Mesendoderm (in vitro differentiated cells): ENCODE data around the gene SLTM.

Experiments used
- DNase-seq: peaks from one replicate; pipeline ENCODE4 v3.0.0; 2013
- H2AK5ac ChIP-seq: 2 replicates; pipeline ENCODE4 v1.6.1; 2013; ENCODE audit warnings: low read length, inconsistent platforms
- H2BK120ac ChIP-seq: 2 replicates; pipeline ENCODE4 v1.6.1; 2013; ENCODE audit warnings: low read depth, mild to moderate bottlenecking, low read length, moderate library complexity, mixed read lengths
- H2BK15ac ChIP-seq: replicated peaks from 2 replicates; pipeline ENCODE4 v1.6.1; 2013; ENCODE audit warnings: low read depth, mild to moderate bottlenecking, moderate library complexity
- H2BK5ac ChIP-seq: 2 replicates; pipeline ENCODE4 v1.6.1; 2013; ENCODE audit warnings: low read length, inconsistent platforms
- H3K18ac ChIP-seq: 2 replicates; pipeline ENCODE4 v1.6.1; 2013; ENCODE audit warnings: mild to moderate bottlenecking, low read length, mixed read lengths
- H3K23ac ChIP-seq: one replicate; pipeline ENCODE4 v1.6.1; 2013; ENCODE audit warnings: low read length
- H3K27ac ChIP-seq: 2 replicates; pipeline ENCODE4 v1.5.1; 2013; ENCODE audit warnings: low read depth, mild to moderate bottlenecking, inconsistent platforms, low read length, moderate library complexity
- H3K27me3 ChIP-seq: 2 replicates; pipeline ENCODE4 v1.6.1; 2013; ENCODE audit warnings: low read length, control low read depth, mild to moderate bottlenecking, inconsistent platforms; ENCODE audit not compliant: insufficient read depth, poor library complexity
- H3K36me3 ChIP-seq: 2 replicates; pipeline ENCODE4 v1.6.1; 2013; ENCODE audit warnings: low read length, inconsistent platforms; ENCODE audit not compliant: control insufficient read depth, insufficient read depth
- H3K4ac ChIP-seq: one replicate; pipeline ENCODE4 v1.6.1; 2013; ENCODE audit warnings: low read depth, mild to moderate bottlenecking, low read length, moderate library complexity
- H3K4me1 ChIP-seq: 2 replicates; pipeline ENCODE4 v1.6.1; 2013; ENCODE audit warnings: low read depth, low read length, inconsistent platforms; ENCODE audit not compliant: control insufficient read depth
- H3K4me2 ChIP-seq: 2 replicates; pipeline ENCODE4 v1.6.1; 2013; ENCODE audit warnings: low read length
- H3K4me3 ChIP-seq: 2 replicates; pipeline ENCODE4 v1.5.1; 2013; ENCODE audit warnings: mild to moderate bottlenecking, low read length
- H3K56ac ChIP-seq: one replicate; pipeline ENCODE4 v1.6.1; 2013; ENCODE audit warnings: low read length
- H3K79me1 ChIP-seq: 2 replicates; pipeline ENCODE4 v1.6.1; 2013; ENCODE audit warnings: low read length, inconsistent platforms
- H3K79me2 ChIP-seq: 2 replicates; pipeline ENCODE4 v1.6.1; 2013; ENCODE audit warnings: mild to moderate bottlenecking, low read length; ENCODE audit not compliant: control insufficient read depth, insufficient read depth
- H3K9ac ChIP-seq: 2 replicates; pipeline ENCODE4 v1.6.1; 2013; ENCODE audit warnings: low read length, inconsistent platforms
- H4K5ac ChIP-seq: one replicate; pipeline ENCODE4 v1.6.1; 2013; ENCODE audit warnings: low read length
- H4K8ac ChIP-seq: one replicate; pipeline ENCODE4 v1.6.1; 2013; ENCODE audit warnings: low read depth, mild to moderate bottlenecking, control low read depth, low read length, moderate library complexity
- WGBS: extraction: QIAGEN DNeasy Blood & Tissue Kit; methylation state at CpG from one replicate; pipeline ENCODE4 v1.1.7; 2013; ENCODE audit warnings: low lambda C conversion rate, missing lambda C conversion rate; ENCODE audit not compliant: insufficient coverage; ENCODE audit errors: extremely low coverage; 5-methylcytosine and 5-hydroxymethylcytosine counted together

SLTM gene

GRCh38 chr15:58873267-58873666 lies 60.2 kb downstream of the SLTM start:
- Histone ChIP-seq H3K4me3 (no peak overlapping the region), H2BK5ac (no peak overlapping the region), H3K23ac (no peak overlapping the region), H3K79me1 (no peaks in the 10 kb centered on the region), H3K36me3 (no peaks in the 10 kb centered on the region), H4K5ac (no peak overlapping the region), H3K9ac (no peak overlapping the region), H3K27me3 (no peaks in the 10 kb centered on the region), H3K27ac (no peak overlapping the region), H3K4me2 (no peak overlapping the region), H3K79me2 (no peaks in the 10 kb centered on the region), H4K8ac (no peak overlapping the region), H3K4ac (no peak overlapping the region), H3K4me1 (no peaks in the 10 kb centered on the region), H3K56ac (no peak overlapping the region), H2AK5ac (no peak overlapping the region), H2BK120ac (no peak overlapping the region), H3K18ac (no peak overlapping the region), H2BK15ac (no peak overlapping the region)
- WGBS, result no CpG with 5 or more reads among the region's 1 CpG
- no peak for DNase-seq

GRCh38 chr15:58870451-58870850 lies 63.0 kb downstream of the SLTM start:
- H3K56ac ChIP-seq, result no peak overlapping the region
- no peaks in the 10 kb centered on the region for H3K79me1 ChIP-seq
- no peak overlapping the region for H3K4me3 ChIP-seq
- H2BK5ac ChIP-seq, result no peak overlapping the region
- H2BK120ac ChIP-seq, result no peak overlapping the region
- no peak overlapping the region for H2BK15ac ChIP-seq
- H3K79me2 ChIP-seq, result no peaks in the 10 kb centered on the region
- no peaks in the 10 kb centered on the region for H3K36me3 ChIP-seq
- no peak overlapping the region for H4K8ac ChIP-seq
- H3K18ac ChIP-seq, result no peak overlapping the region
- no peak overlapping the region for H3K23ac ChIP-seq
- H3K4me1 ChIP-seq, result no peaks in the 10 kb centered on the region
- DNase-seq, result no peak
- H3K4me2 ChIP-seq, result no peak overlapping the region
- no peak overlapping the region for H3K4ac ChIP-seq
- no peak overlapping the region for H2AK5ac ChIP-seq
- H3K27me3 ChIP-seq, result no peaks in the 10 kb centered on the region
- no peak overlapping the region for H3K9ac ChIP-seq
- no CpG with 5 or more reads among the region's 4 CpGs for WGBS
- no peak overlapping the region for H3K27ac ChIP-seq
- H4K5ac ChIP-seq, result no peak overlapping the region

DNA sequence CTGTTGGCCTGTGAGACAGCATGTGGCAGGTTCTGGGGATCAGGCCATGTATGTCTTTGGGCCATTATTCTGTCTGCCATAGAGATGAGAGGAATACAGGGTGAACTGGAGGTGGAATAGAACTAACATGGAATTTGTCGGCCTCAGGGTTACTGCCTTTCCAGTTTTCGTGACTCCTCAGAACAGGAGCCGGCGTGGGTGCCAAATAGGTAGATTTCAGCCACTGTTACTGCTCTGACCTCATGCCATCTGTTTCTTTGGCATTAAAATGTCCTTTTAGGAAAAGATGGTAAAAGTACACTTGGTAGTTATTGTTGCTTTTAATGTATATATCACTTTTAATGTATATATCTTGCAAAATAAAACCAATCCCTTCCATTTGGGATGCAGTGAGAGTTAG lies 65.6 kb downstream of the SLTM start:
- H3K9ac ChIP-seq, result no peak overlapping the region
- no peak overlapping the region for H3K4ac ChIP-seq
- H3K4me2 ChIP-seq, result no peak overlapping the region
- no peaks in the 10 kb centered on the region for H3K4me1 ChIP-seq
- WGBS, result no CpG with 5 or more reads among the region's 4 CpGs
- H3K27ac ChIP-seq, result no peak overlapping the region
- no peak overlapping the region for H2BK120ac ChIP-seq
- no peak overlapping the region for H3K18ac ChIP-seq
- no peak overlapping the region for H2AK5ac ChIP-seq
- H2BK5ac ChIP-seq, result no peak overlapping the region
- H3K79me2 ChIP-seq, result no peaks in the 10 kb centered on the region
- no peaks in the 10 kb centered on the region for H3K36me3 ChIP-seq
- no peak for DNase-seq
- no peak overlapping the region for H4K5ac ChIP-seq
- H3K56ac ChIP-seq, result no peak overlapping the region
- no peak overlapping the region for H3K23ac ChIP-seq
- no peak overlapping the region for H4K8ac ChIP-seq
- no peak overlapping the region for H2BK15ac ChIP-seq
- no peaks in the 10 kb centered on the region for H3K27me3 ChIP-seq
- H3K4me3 ChIP-seq, result no peak overlapping the region
- H3K79me1 ChIP-seq, result no peaks in the 10 kb centered on the region

GRCh38 chr15:58865425-58865880 lies 68.0 kb downstream of the SLTM start:
- Histone ChIP-seq H3K79me1 (no peaks in the 10 kb centered on the region), H3K23ac (peak overlapping the region; percentile 15), H4K8ac (peak overlapping the region; percentile 91), H2BK15ac (no peak overlapping the region), H3K18ac (no peak overlapping the region), H3K4me2 (peak overlapping the region; percentile 26), H3K36me3 (no peaks in the 10 kb centered on the region), H3K56ac (peak overlapping the region; percentile 73), H3K4ac (no peak overlapping the region), H4K5ac (no peak overlapping the region), H3K4me3 (no peak overlapping the region), H3K27ac (no peak overlapping the region), H2AK5ac (no peak overlapping the region), H2BK120ac (no peak overlapping the region), H3K27me3 (no peaks in the 10 kb centered on the region), H3K79me2 (no peaks in the 10 kb centered on the region), H2BK5ac (no peak overlapping the region), H3K4me1 (no peaks in the 10 kb centered on the region), H3K9ac (peak overlapping the region; percentile 61)
- WGBS, result no CpG with 5 or more reads among the region's 15 CpGs
- peak; percentile 43 for DNase-seq

- H2BK5ac ChIP-seq, result no peak overlapping the region
- H3K56ac ChIP-seq, result peak overlapping the region; percentile 73
- H3K9ac ChIP-seq, result peak overlapping the region; percentile 61
- WGBS, result no CpG with 5 or more reads among the region's 54 CpGs
- no peak overlapping the region for H2AK5ac ChIP-seq
- no peak overlapping the region for H3K27ac ChIP-seq
- H3K36me3 ChIP-seq, result no peaks in the 10 kb centered on the region
- no peak overlapping the region for H3K18ac ChIP-seq
- H2BK15ac ChIP-seq, result no peak overlapping the region
- no peak overlapping the region for H4K5ac ChIP-seq
- peak overlapping the region; percentile 15 for H3K23ac ChIP-seq
- no peak overlapping the region for H3K4ac ChIP-seq
- peak overlapping the region; percentile 91 for H4K8ac ChIP-seq
- H3K27me3 ChIP-seq, result no peaks in the 10 kb centered on the region
- peak overlapping the region; percentile 26 for H3K4me2 ChIP-seq
- DNase-seq, result peak; percentile 65
- H3K4me1 ChIP-seq, result no peaks in the 10 kb centered on the region
- H3K4me3 ChIP-seq, result no peak overlapping the region
- no peaks in the 10 kb centered on the region for H3K79me1 ChIP-seq
- H2BK120ac ChIP-seq, result no peak overlapping the region
- no peaks in the 10 kb centered on the region for H3K79me2 ChIP-seq
Measured at GRCh38 chr15:58864602-58865424, 68.7 kb downstream of the SLTM start.

DNA sequence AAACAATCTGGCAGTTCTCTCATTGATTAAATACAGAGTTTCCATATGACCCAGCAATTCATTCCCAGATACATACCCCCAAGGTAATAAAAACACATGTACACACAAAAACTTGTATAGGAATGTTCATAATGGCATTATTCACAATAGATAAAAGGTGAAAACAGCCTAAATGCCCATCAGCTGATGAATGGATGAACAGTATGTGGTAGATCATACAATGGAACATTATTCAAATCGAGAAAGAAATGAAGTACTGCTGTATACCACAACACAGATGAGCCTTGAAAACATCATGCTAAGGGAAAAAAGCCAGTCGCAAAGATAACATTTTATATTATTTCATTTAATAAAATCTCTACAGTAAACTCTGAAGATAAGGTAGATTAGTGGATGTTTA lies 71.2 kb downstream of the SLTM start:
- no peaks in the 10 kb centered on the region for H3K79me1 ChIP-seq
- H3K4me3 ChIP-seq, result no peak overlapping the region
- no peak overlapping the region for H2BK120ac ChIP-seq
- H2BK15ac ChIP-seq, result no peak overlapping the region
- no peak overlapping the region for H3K56ac ChIP-seq
- H3K79me2 ChIP-seq, result no peaks in the 10 kb centered on the region
- H3K27ac ChIP-seq, result peak overlapping the region; percentile 36
- H2BK5ac ChIP-seq, result no peak overlapping the region
- no peak overlapping the region for H3K23ac ChIP-seq
- no peak overlapping the region for H4K5ac ChIP-seq
- no peak overlapping the region for H3K4me2 ChIP-seq
- no peak overlapping the region for H3K18ac ChIP-seq
- H3K4me1 ChIP-seq, result no peaks in the 10 kb centered on the region
- H3K27me3 ChIP-seq, result no peaks in the 10 kb centered on the region
- H4K8ac ChIP-seq, result no peak overlapping the region
- H3K4ac ChIP-seq, result no peak overlapping the region
- no peaks in the 10 kb centered on the region for H3K36me3 ChIP-seq
- no CpG with 5 or more reads among the region's 2 CpGs for WGBS
- no peak overlapping the region for H3K9ac ChIP-seq
- H2AK5ac ChIP-seq, result no peak overlapping the region
- no peak for DNase-seq
